GM23338 (cell line): ENCODE data around the gene WDR20. TPM values are rescaled to one million over a fixed set of nuclear protein-coding genes. Genes with fewer than 3 reads are reported as not detected.

Experiments
- ATAC-seq: fragments of 200-7000 bp; cut with Tn5 transposase; 3 replicates; pipeline ENCODE4 v1.9.1; 2020
- DNase-seq: peaks from one replicate; pipeline ENCODE4 v3.0.0-alpha.2; 2015; ENCODE audit warnings: low spot score
- H2AFZ ChIP-seq: fragments of 200-600 bp; sonication (generic); 2 replicates; pipeline ENCODE4 v1.8.0; 2016; ENCODE audit warnings: antibody characterized with exemption, mild to moderate bottlenecking, moderate library complexity
- H3F3A ChIP-seq: fragments of 200-600 bp; sonication (generic); replicated peaks from 2 replicates; pipeline ENCODE4 v1.8.0; 2017; ENCODE audit warnings: antibody characterized with exemption, mixed run types, low read depth
- H3K27ac ChIP-seq: fragments of 200-600 bp; sonication (generic); 2 replicates; pipeline ENCODE4 v1.6.1; 2016; ENCODE audit warnings: low read depth
- H3K27me3 ChIP-seq: fragments of 200-600 bp; sonication (generic); 2 replicates; pipeline ENCODE4 v1.8.0; 2016; ENCODE audit warnings: mild to moderate bottlenecking, mixed run types, moderate library complexity; ENCODE audit not compliant: insufficient read depth
- H3K36me3 ChIP-seq: fragments of 200-600 bp; sonication (generic); 2 replicates; pipeline ENCODE4 v1.8.0; 2016; ENCODE audit warnings: mild to moderate bottlenecking; ENCODE audit not compliant: insufficient read depth
- H3K4me1 ChIP-seq: fragments of 200-600 bp; sonication (generic); 2 replicates; pipeline ENCODE4 v1.8.0; 2016; ENCODE audit warnings: mild to moderate bottlenecking, moderate library complexity; ENCODE audit not compliant: insufficient read depth
- H3K4me2 ChIP-seq: fragments of 200-600 bp; sonication (generic); 2 replicates; pipeline ENCODE4 v1.7.1; 2017; ENCODE audit warnings: mixed run types
- H3K4me3 ChIP-seq: fragments of 200-600 bp; sonication (generic); 2 replicates; pipeline ENCODE4 v1.6.1; 2016; ENCODE audit warnings: mixed run types
- H3K79me2 ChIP-seq: fragments of 200-600 bp; sonication (generic); replicated peaks from 2 replicates; pipeline ENCODE4 v1.8.0; 2017; ENCODE audit warnings: mild to moderate bottlenecking; ENCODE audit not compliant: insufficient read depth
- H3K9me2 ChIP-seq: fragments of 200-600 bp; sonication (generic); 2 replicates; pipeline ENCODE4 v1.8.0; 2017; ENCODE audit not compliant: insufficient read depth
- H4K20me1 ChIP-seq: fragments of 200-600 bp; sonication (generic); replicated peaks from 2 replicates; pipeline ENCODE4 v1.8.0; 2017; ENCODE audit warnings: mild to moderate bottlenecking; ENCODE audit not compliant: insufficient read depth
- H3K27ac Mint-ChIP-seq: 2 replicates; pipeline ENCODE4 v1.8.0; 2020; ENCODE audit warnings: inconsistent platforms, mild to moderate bottlenecking, moderate library complexity, mixed read lengths
- H3K27me3 Mint-ChIP-seq: 3 replicates; pipeline ENCODE4 v1.8.0; 2022; ENCODE audit warnings: low read depth, mild to moderate bottlenecking, moderate library complexity, mixed read lengths, inconsistent platforms; ENCODE audit not compliant: insufficient read depth, poor library complexity
- H3K36me3 Mint-ChIP-seq: 3 replicates; pipeline ENCODE4 v1.8.0; 2021; ENCODE audit warnings: low read depth, mild to moderate bottlenecking, inconsistent platforms, moderate library complexity, mixed read lengths
- H3K4me1 Mint-ChIP-seq: 3 replicates; pipeline ENCODE4 v1.8.0; 2020; ENCODE audit warnings: mild to moderate bottlenecking, inconsistent platforms, mixed read lengths
- H3K4me3 Mint-ChIP-seq: 3 replicates; pipeline ENCODE4 v1.8.0; 2021; ENCODE audit warnings: moderate library complexity, mild to moderate bottlenecking, inconsistent platforms, mixed read lengths
- H3K9me3 Mint-ChIP-seq: 3 replicates; pipeline ENCODE4 v1.8.0; 2020; ENCODE audit warnings: moderate library complexity, mild to moderate bottlenecking, inconsistent platforms, mixed read lengths
- CREB1 ChIP-seq: fragments of 250-450 bp; sonication (Bioruptor Pico); IDR thresholded peaks from 2 replicates; pipeline ENCODE4 v1.5.0; 2020; ENCODE audit warnings: low read depth, mild to moderate bottlenecking, moderate library complexity
- EZH2 ChIP-seq: fragments of 200-600 bp; sonication (generic); IDR thresholded peaks from one replicate; pipeline ENCODE4 v1.8.0; 2017; ENCODE audit warnings: antibody characterized with exemption, mild to moderate bottlenecking, low read depth; ENCODE audit not compliant: unreplicated experiment
- JUNB ChIP-seq: IDR thresholded peaks from one replicate; pipeline ENCODE4 v1.6.1; 2016; ENCODE audit warnings: antibody characterized with exemption; ENCODE audit not compliant: unreplicated experiment
- ZNF331 ChIP-seq: fragments of 250-450 bp; sonication (Bioruptor Pico); IDR thresholded peaks from 2 replicates; pipeline ENCODE4 v1.5.0; 2020; ENCODE audit warnings: low read depth, mild to moderate bottlenecking, moderate library complexity
- polyA plus RNA-seq: library from polyadenylated mRNA; unstranded; fragments of >200 nt; fragmentation: Nextera tagmentation; extraction: Ambion mirVana; gene quantifications from 2 replicates; pipeline ENCODE4 v1.2.1, GENCODE V29; 2016
- total RNA-seq: library from RNA; depleted of rRNA; stranded (reverse); fragments of >200 nt; shearing (Covaris generic); gene quantifications from 2 replicates; pipeline ENCODE4 v1.2.3, GENCODE V29; 2014
- TF ChIP-seq, protein P1 (sequence below), 2 experiments: fragments of 200-600 bp in 1 of 2; sonication (generic) in 1 of 2; conservative IDR thresholded peaks; 2 replicates each; pipeline versions ENCODE4 v1.5.1 to v1.6.1; 2016 to 2017; ENCODE audit warnings: antibody characterized with exemption in 2 of 2, low read depth in 2 of 2, mild to moderate bottlenecking in 2 of 2, moderate library complexity in 1 of 2
- TF ChIP-seq, protein P2 (sequence below): IDR thresholded peaks from one replicate; pipeline ENCODE4 v1.6.1; 2018; ENCODE audit warnings: antibody characterized with exemption; ENCODE audit not compliant: unreplicated experiment

WDR20 gene
- total and polyA plus RNA-seq, 2 experiments from 2014 or later = 17.9 to 21.0 TPM

DNA sequence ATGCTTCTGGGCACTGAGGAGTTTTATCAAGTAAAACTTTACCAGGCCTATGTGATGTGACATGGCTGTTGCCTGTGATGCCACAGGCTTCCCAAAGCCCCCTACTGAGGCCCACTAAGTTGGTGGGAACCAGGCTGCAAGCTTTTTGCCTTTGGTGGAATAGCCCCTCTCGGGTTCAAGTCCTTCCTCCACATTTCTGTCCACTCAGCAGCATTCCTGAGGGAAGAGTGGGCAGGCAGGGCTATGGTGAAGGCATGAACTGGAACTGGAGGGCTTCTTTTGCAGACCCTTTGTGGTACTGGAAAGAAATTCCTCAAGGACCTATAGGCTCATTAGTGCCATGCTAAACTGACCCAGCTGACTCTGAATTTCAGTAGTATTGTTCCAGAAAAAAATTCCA lies 48.5 kb downstream of the WDR20 start (continued):
- TF ChIP-seq, protein P1, sequence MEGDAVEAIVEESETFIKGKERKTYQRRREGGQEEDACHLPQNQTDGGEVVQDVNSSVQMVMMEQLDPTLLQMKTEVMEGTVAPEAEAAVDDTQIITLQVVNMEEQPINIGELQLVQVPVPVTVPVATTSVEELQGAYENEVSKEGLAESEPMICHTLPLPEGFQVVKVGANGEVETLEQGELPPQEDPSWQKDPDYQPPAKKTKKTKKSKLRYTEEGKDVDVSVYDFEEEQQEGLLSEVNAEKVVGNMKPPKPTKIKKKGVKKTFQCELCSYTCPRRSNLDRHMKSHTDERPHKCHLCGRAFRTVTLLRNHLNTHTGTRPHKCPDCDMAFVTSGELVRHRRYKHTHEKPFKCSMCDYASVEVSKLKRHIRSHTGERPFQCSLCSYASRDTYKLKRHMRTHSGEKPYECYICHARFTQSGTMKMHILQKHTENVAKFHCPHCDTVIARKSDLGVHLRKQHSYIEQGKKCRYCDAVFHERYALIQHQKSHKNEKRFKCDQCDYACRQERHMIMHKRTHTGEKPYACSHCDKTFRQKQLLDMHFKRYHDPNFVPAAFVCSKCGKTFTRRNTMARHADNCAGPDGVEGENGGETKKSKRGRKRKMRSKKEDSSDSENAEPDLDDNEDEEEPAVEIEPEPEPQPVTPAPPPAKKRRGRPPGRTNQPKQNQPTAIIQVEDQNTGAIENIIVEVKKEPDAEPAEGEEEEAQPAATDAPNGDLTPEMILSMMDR (conservative IDR thresholded peaks at IDR 0.05; ENCODE audit: low read depth in 2 of 2) = no peak

DNA sequence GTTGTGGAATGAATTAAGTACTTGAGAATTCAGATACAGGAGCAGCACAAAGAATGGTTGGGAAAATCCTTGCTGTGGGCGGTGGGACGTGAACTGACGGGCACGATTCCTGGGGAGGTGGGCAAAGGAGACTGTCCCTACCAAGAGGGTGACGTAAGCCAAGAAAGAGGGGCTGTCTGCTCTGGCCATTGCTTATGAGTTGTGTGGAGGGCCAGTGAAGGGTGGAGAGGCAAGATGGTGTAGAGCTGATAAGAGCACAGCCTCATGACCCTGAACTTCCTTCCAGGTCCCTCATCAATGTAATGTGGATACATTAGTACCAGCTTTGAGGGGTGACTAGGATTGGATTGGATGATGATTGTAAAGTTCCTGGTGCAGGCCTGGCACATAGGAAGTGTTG lies 50.2 kb downstream of the WDR20 start:
- H3F3A ChIP-seq = no peaks in the 10 kb centered on the region
- H3K36me3 ChIP-seq = no peaks in the 10 kb centered on the region
- ATAC-seq (no peak), DNase-seq (no peak)
- no peak overlapping the region for H2AFZ ChIP-seq
- peaks cover 100% of the 10 kb centered on the region for H3K79me2 ChIP-seq
- no peak overlapping the region for H3K4me3 ChIP-seq
- Mint-ChIP-seq H3K36me3 (no peaks in the 10 kb centered on the region), H3K4me3 (no peak overlapping the region), H3K9me3 (no peaks in the 10 kb centered on the region), H3K27me3 (peaks cover 6% of the 10 kb centered on the region), H3K4me1 (peaks cover 46% of the 10 kb centered on the region), H3K27ac (0 out of 2 replicates have a peak overlapping the region, but pooled peaks have one; percentile 22)
- no peaks in the 10 kb centered on the region for H3K27me3 ChIP-seq
- TF ChIP-seq, protein P1 (conservative IDR thresholded peaks at IDR 0.05; ENCODE audit: low read depth in 2 of 2) = no peak
- TF ChIP-seq CREB1 (CRISPR knock-in tag) (no peak), EZH2 (no peak), ZNF331 (no peak), JUNB (no peak)
- TF ChIP-seq, protein P2, sequence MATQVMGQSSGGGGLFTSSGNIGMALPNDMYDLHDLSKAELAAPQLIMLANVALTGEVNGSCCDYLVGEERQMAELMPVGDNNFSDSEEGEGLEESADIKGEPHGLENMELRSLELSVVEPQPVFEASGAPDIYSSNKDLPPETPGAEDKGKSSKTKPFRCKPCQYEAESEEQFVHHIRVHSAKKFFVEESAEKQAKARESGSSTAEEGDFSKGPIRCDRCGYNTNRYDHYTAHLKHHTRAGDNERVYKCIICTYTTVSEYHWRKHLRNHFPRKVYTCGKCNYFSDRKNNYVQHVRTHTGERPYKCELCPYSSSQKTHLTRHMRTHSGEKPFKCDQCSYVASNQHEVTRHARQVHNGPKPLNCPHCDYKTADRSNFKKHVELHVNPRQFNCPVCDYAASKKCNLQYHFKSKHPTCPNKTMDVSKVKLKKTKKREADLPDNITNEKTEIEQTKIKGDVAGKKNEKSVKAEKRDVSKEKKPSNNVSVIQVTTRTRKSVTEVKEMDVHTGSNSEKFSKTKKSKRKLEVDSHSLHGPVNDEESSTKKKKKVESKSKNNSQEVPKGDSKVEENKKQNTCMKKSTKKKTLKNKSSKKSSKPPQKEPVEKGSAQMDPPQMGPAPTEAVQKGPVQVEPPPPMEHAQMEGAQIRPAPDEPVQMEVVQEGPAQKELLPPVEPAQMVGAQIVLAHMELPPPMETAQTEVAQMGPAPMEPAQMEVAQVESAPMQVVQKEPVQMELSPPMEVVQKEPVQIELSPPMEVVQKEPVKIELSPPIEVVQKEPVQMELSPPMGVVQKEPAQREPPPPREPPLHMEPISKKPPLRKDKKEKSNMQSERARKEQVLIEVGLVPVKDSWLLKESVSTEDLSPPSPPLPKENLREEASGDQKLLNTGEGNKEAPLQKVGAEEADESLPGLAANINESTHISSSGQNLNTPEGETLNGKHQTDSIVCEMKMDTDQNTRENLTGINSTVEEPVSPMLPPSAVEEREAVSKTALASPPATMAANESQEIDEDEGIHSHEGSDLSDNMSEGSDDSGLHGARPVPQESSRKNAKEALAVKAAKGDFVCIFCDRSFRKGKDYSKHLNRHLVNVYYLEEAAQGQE = no peak
- H3K9me2 ChIP-seq = no peaks in the 10 kb centered on the region
- H3K27ac ChIP-seq = no peak overlapping the region
- no peak overlapping the region for H3K4me2 ChIP-seq
- H3K4me1 ChIP-seq = peaks cover 36% of the 10 kb centered on the region
- peaks cover 18% of the 10 kb centered on the region; the same call in 1 of the 2 replicates for H4K20me1 ChIP-seq
